ENCODE results near the gene SCRG1. TPM values are rescaled to one million over a fixed set of nuclear protein-coding genes. Genes with fewer than 3 reads are reported as not detected.

Gene SCRG1
- polyA plus RNA-seq, 3 donors, result 0.07 to 0.24 (median 0.08) TPM

- intact Hi-C loops (cut with micrococcal nuclease), result no loop called here
- Mint-ChIP-seq H3K4me3 (no peak overlapping the region), H3K27me3 (ENCODE audit: low read depth in 3 of 3) (no peaks in the 10 kb centered on the region), H3K27ac (no peak overlapping the region), H3K9me3 (no peaks in the 10 kb centered on the region), H3K4me1 (no peaks in the 10 kb centered on the region), H3K36me3 (peaks cover 28 to 50% of the 10 kb centered on the region in 2 donors)
- no peak overlapping the region for H3K4me3 ChIP-seq (replicated peaks in 1 of 3; ENCODE audit: low read depth in 2 of 3, low read length in 3 of 3)
- H2AFZ ChIP-seq (ENCODE audit: insufficient read depth, low read depth, low read length, poor library complexity, severe bottlenecking), result no peak overlapping the region
- no CpG with 5 or more reads among the region's 1 CpG for WGBS (ENCODE audit: insufficient coverage)
- H3K9me3 ChIP-seq (replicated peaks in 1 of 2; ENCODE audit: control insufficient read depth in 1 of 2, insufficient read depth in 1 of 2, low read length in 2 of 2), result no peaks in the 10 kb centered on the region
- H3K4me1 ChIP-seq (ENCODE audit: control insufficient read depth in 1 of 2, insufficient read depth in 2 of 2, low read length in 2 of 2), result no peaks in the 10 kb centered on the region
- no peak for DNase-seq
- TF ChIP-seq, protein P1, sequence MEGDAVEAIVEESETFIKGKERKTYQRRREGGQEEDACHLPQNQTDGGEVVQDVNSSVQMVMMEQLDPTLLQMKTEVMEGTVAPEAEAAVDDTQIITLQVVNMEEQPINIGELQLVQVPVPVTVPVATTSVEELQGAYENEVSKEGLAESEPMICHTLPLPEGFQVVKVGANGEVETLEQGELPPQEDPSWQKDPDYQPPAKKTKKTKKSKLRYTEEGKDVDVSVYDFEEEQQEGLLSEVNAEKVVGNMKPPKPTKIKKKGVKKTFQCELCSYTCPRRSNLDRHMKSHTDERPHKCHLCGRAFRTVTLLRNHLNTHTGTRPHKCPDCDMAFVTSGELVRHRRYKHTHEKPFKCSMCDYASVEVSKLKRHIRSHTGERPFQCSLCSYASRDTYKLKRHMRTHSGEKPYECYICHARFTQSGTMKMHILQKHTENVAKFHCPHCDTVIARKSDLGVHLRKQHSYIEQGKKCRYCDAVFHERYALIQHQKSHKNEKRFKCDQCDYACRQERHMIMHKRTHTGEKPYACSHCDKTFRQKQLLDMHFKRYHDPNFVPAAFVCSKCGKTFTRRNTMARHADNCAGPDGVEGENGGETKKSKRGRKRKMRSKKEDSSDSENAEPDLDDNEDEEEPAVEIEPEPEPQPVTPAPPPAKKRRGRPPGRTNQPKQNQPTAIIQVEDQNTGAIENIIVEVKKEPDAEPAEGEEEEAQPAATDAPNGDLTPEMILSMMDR (IDR thresholded peaks at IDR 0.05), result no peak
- H3K79me2 ChIP-seq (ENCODE audit: insufficient read depth, low read length), result no peaks in the 10 kb centered on the region
- H3K27ac ChIP-seq (ENCODE audit: low read depth in 1 of 2, low read length in 2 of 2), result no peak overlapping the region
- peaks cover 18 to 51% of the 10 kb centered on the region in 2 donors for H3K36me3 ChIP-seq (replicated peaks in 1 of 2; ENCODE audit: control insufficient read depth in 1 of 2, insufficient read depth in 2 of 2, low read length in 2 of 2)
- no peak overlapping the region for H3K4me2 ChIP-seq (replicated peaks; ENCODE audit: extremely low read depth, low read length, poor library complexity, severe bottlenecking)
- H3K27me3 ChIP-seq (ENCODE audit: control insufficient read depth in 2 of 2, insufficient read depth in 2 of 2, low read length in 2 of 2), result no peaks in the 10 kb centered on the region
- no peaks in the 10 kb centered on the region for H4K20me1 ChIP-seq (ENCODE audit: insufficient read depth, low read length)
- H3K9ac ChIP-seq (ENCODE audit: insufficient read depth, low read length, poor library complexity, severe bottlenecking), result no peak overlapping the region
These were observed 1.3 kb downstream of the SCRG1 start for GRCh38 chr4:173397604-173398003.

DNA sequence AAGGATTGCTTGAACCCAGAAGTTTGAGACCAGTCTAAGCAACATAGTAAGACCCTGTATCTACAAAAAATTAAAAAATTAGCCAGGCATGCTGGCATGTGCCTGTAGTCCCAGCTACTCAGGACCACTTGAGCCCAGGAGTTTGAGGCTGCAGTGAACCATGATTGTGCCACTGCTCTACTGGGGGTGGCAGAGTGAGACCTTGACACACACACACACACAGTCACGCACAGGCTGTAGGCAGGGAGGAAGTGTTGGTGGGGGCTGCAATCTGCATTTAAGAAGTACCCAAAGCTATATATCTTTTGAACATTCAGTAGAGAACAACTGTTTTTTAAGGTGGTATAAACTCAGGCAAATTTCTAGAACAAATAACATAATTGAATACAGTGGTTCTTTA lies 7.2 kb downstream of the SCRG1 start:
- H3K27ac ChIP-seq (ENCODE audit: low read depth in 1 of 2, low read length in 2 of 2), result no peak overlapping the region
- Mint-ChIP-seq H3K4me3 (no peak overlapping the region), H3K27me3 (ENCODE audit: low read depth in 3 of 3) (no peaks in the 10 kb centered on the region), H3K4me1 (peaks cover 2% of the 10 kb centered on the region), H3K36me3 (peaks cover 50 to 75% of the 10 kb centered on the region in 2 donors), H3K9me3 (peaks cover 0 to 2% (median 0%) of the 10 kb centered on the region in 7 donors), H3K27ac (peak overlapping the region in 3 of 7 donors; percentile 26 to 81 (median 27))
- no peaks in the 10 kb centered on the region for H3K9me3 ChIP-seq (replicated peaks in 1 of 2; ENCODE audit: control insufficient read depth in 1 of 2, insufficient read depth in 1 of 2, low read length in 2 of 2)
- DNase-seq, result no peak
- H3K36me3 ChIP-seq (replicated peaks in 1 of 2; ENCODE audit: control insufficient read depth in 1 of 2, insufficient read depth in 2 of 2, low read length in 2 of 2), result peaks cover 26 to 76% of the 10 kb centered on the region in 2 donors
- H3K4me2 ChIP-seq (replicated peaks; ENCODE audit: extremely low read depth, low read length, poor library complexity, severe bottlenecking), result no peak overlapping the region
- no peak overlapping the region for H2AFZ ChIP-seq (ENCODE audit: insufficient read depth, low read depth, low read length, poor library complexity, severe bottlenecking)
- no peaks in the 10 kb centered on the region for H3K79me2 ChIP-seq (ENCODE audit: insufficient read depth, low read length)
- WGBS (ENCODE audit: insufficient coverage), result no CpG with 5 or more reads among the region's 1 CpG
- TF ChIP-seq, protein P1 (IDR thresholded peaks at IDR 0.05), result no peak
- no peaks in the 10 kb centered on the region for H3K27me3 ChIP-seq (ENCODE audit: control insufficient read depth in 2 of 2, insufficient read depth in 2 of 2, low read length in 2 of 2)
- H4K20me1 ChIP-seq (ENCODE audit: insufficient read depth, low read length), result no peaks in the 10 kb centered on the region
- intact Hi-C loops (cut with micrococcal nuclease), result no loop called here
- no peaks in the 10 kb centered on the region for H3K4me1 ChIP-seq (ENCODE audit: control insufficient read depth in 1 of 2, insufficient read depth in 2 of 2, low read length in 2 of 2)
- H3K9ac ChIP-seq (ENCODE audit: insufficient read depth, low read length, poor library complexity, severe bottlenecking), result no peak overlapping the region
- H3K4me3 ChIP-seq (replicated peaks in 1 of 3; ENCODE audit: low read depth in 2 of 3, low read length in 3 of 3), result no peak overlapping the region
